Fibroblast of skin of back (primary cell): ENCODE data around the gene PPP1R10. TPM values are rescaled to one million over a fixed set of nuclear protein-coding genes. Genes with fewer than 3 reads are reported as not detected.
"Not testable (repeated sequence)": the region's sequence is repeated elsewhere in the genome, so short reads cannot be mapped to it uniquely, and the experiment has no call there.

Source experiments
- DNase-seq: peaks from one replicate; pipeline ENCODE4 v3.0.0-alpha.2; 2013
- polyA plus RNA-seq, 2 experiments: library from polyadenylated mRNA; unstranded; fragments of 120-200 nt; gene quantifications; one replicate each; pipeline ENCODE4 v1.2.1, GENCODE V29; 2013; ENCODE audit not compliant: insufficient read length in 2 of 2

The PPP1R10 gene
- 27.3 TPM for polyA plus RNA-seq (2013, experiment 1 of 2; ENCODE audit: insufficient read length)
- 16.8 TPM for polyA plus RNA-seq (2013, experiment 2 of 2; ENCODE audit: insufficient read length)

GRCh38 chr6:30616811-30617564 is at the start of gene PPP1R10:
TSS of gene PPP1R10 (minus strand) at chr6:30617243. CDS start at chr6:30609944, 7,299 bp downstream.
- DNase-seq: peak; percentile 100

- DNase-seq: not testable (repeated sequence)
These were observed 49.3 kb upstream of the PPP1R10 start for GRCh38 chr6:30666300-30666699.

GRCh38 chr6:30664994-30665767 is 48.1 kb upstream of the PPP1R10 start:
- DNase-seq: no peak

GRCh38 chr6:30657922-30658321 is 40.9 kb upstream of the PPP1R10 start:
- not testable (repeated sequence) for DNase-seq

GRCh38 chr6:30657454-30657853 is 40.4 kb upstream of the PPP1R10 start:
- DNase-seq: no peak

- DNase-seq: no peak
These were observed 39.5 kb upstream of the PPP1R10 start for GRCh38 chr6:30656513-30656912.

- DNase-seq: no peak
These were observed 38.7 kb upstream of the PPP1R10 start for GRCh38 chr6:30655743-30656094.

- no peak for DNase-seq
These were observed 38.0 kb upstream of the PPP1R10 start for GRCh38 chr6:30654798-30655742.

- no peak for DNase-seq
These were observed 34.1 kb upstream of the PPP1R10 start for GRCh38 chr6:30651143-30651542.

- DNase-seq: peak; percentile 65
These were observed 30.4 kb upstream of the PPP1R10 start for GRCh38 chr6:30647242-30648116.

GRCh38 chr6:30646450-30647241 is 29.6 kb upstream of the PPP1R10 start, which contains the start of gene C6orf136:
TSS of gene C6orf136 (plus strand) at chr6:30647133. CDS start at chr6:30647232, 99 bp downstream.
- peak; percentile 89 for DNase-seq

GRCh38 chr6:30645989-30646388 is 28.9 kb upstream of the PPP1R10 start:
- no peak for DNase-seq

- DNase-seq: no peak
These were observed 27.7 kb upstream of the PPP1R10 start for GRCh38 chr6:30644769-30645168.

GRCh38 chr6:30643656-30644055 is 26.6 kb upstream of the PPP1R10 start:
- no peak for DNase-seq

GRCh38 chr6:30641048-30641447 is 24.0 kb upstream of the PPP1R10 start:
- no peak for DNase-seq

- no peak for DNase-seq
These were observed 23.4 kb upstream of the PPP1R10 start for GRCh38 chr6:30640481-30640880.

GRCh38 chr6:30635834-30636233 is 18.8 kb upstream of the PPP1R10 start:
- DNase-seq: no peak

- DNase-seq: peak; percentile 81
These were observed 9.7 kb upstream of the PPP1R10 start, which contains the start of gene ATAT1 for GRCh38 chr6:30626484-30627366. TSS of gene ATAT1 (plus strand) at chr6:30626874.

GRCh38 chr6:30625511-30625910 is 8.5 kb upstream of the PPP1R10 start:
- no peak for DNase-seq
